NCI-H345 (cell line): ENCODE data around the gene MEA1.

ENCODE experiments used
- DNase-seq: peaks from one replicate; lab custom pipeline; 2025; lab: John Stamatoyannopoulos, UW

Gene MEA1

GRCh38 chr6:42970871-42971612, 42.7 kb downstream of the MEA1 start:
- DNase-seq: no peak

DNA sequence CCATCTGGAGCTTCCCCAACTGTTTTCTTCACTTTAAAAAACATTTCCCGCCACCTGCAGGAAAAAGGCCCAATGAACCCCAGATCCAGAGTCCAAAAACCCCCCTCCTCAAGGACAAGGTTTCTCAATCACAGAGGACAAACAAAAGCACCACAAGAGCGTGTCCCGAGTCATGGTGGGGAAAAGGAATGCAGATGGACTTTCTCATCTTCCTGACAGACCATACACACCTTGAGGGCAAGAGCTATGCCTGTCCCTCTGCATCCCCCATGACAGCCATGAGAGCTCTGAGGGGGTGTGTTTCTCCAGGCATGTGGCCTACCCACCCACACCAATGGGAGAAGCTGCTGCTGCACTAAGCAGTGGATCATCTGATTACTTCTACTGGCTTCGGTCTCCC, 43.8 kb downstream of the MEA1 start:
- no peak for DNase-seq

GRCh38 chr6:42969431-42969830, 44.3 kb downstream of the MEA1 start:
- no peak for DNase-seq

DNA sequence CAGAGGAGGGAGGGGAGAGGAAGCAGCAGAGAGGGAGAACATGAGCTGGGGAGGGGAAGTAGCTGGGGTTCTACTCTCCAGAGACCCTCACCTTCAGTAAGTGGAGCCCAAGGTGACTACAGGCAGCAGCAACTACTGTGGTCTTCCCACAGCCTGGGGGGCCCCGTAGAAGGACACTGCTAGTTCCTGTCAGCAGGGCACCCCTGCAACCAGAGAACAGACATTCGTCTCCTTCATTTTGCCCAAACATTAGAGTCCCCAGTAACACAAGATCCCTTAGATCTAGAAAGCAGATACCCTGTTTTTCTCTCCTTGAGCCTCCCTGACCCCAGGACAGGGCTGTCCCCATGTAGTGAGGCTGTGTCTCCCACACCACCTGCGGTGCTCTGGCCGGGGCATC, 45.0 kb downstream of the MEA1 start:
- no peak for DNase-seq

- no peak for DNase-seq
Measured at GRCh38 chr6:42968126-42968701, 45.5 kb downstream of the MEA1 start.

GRCh38 chr6:42967228-42967627, 46.5 kb downstream of the MEA1 start:
- no peak for DNase-seq

DNA sequence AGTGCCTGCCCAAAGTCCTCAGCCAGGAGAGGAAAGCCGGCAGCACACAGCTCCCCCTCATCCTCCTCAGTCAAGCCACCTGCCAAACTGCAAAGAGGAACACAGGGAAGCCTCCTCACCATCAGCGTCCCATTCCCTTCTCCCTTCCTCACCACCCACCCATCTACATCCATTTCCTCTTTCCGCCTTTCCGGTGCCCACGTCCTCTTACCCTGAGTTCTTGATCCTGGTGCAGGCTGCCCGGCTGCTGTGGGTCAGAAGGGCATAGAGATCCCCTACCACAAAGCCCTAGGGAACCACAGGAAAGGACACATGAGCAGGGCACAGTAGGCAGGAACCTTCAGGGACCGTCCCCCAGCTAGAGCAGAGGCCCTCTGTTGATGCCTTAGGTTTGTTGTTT, 47.2 kb downstream of the MEA1 start:
- no peak for DNase-seq

GRCh38 chr6:42963855-42964605, 49.7 kb downstream of the MEA1 start:
- no peak for DNase-seq

GRCh38 chr6:42963179-42963854, 50.4 kb downstream of the MEA1 start:
- DNase-seq: no peak

DNA sequence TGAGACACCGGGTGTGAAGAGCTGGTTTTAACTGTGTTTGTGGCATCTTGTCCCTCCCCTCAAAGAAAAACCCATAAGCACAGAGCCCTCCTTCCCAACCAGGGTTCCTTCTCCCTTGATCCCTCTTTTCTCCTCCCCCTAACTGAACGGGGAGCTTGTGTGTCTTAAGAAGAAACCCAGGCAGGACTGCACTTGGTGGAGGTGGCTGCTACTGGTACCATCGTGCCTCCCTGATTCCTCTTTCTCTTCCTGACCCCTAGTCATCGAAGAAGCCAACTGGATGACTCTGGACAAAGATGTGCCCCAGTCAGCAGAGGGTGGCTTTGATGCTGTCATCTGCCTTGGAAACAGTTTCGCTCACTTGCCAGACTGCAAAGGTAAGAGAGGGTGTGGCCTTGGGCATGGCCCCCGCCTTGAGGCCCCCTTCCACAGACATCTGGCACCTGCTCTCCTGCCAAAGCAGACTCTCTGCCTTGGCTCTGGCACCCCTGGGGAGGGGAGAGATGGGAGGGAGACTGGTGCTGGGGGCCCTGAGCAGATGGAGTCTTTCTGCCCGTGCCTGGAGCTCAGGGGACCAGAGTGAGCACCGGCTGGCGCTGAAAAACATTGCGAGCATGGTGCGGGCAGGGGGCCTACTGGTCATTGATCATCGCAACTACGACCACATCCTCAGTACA, 51.1 kb downstream of the MEA1 start:
- peak; percentile 5 for DNase-seq

GRCh38 chr6:42962096-42962495, 51.6 kb downstream of the MEA1 start:
- no peak for DNase-seq
